Osteoblast (primary cell): ENCODE measurements around the gene MYT1. TPM values are rescaled to one million over a fixed set of nuclear protein-coding genes. Genes with fewer than 3 reads are reported as not detected.

Experiments used
- DNase-seq: peaks from one replicate; pipeline ENCODE4 v3.0.0; 2011; ENCODE audit warnings: low spot score, mixed read lengths; ENCODE audit not compliant: insufficient read length; ENCODE audit errors: missing footprints
- H2AFZ ChIP-seq: 2 replicates; pipeline ENCODE4 v1.6.0; 2011; ENCODE audit warnings: mild to moderate bottlenecking, low read length
- H3K27ac ChIP-seq: 2 replicates; pipeline ENCODE4 v1.5.1; 2011; ENCODE audit warnings: mild to moderate bottlenecking, low read depth, low read length, moderate library complexity
- H3K27me3 ChIP-seq: 2 replicates; pipeline ENCODE4 v1.6.0; 2012; ENCODE audit warnings: mild to moderate bottlenecking, control low read depth, inconsistent platforms, low read length, moderate library complexity; ENCODE audit not compliant: insufficient read depth
- H3K36me3 ChIP-seq: 2 replicates; pipeline ENCODE4 v1.5.1; 2011; ENCODE audit warnings: mild to moderate bottlenecking, low read length, control low read depth, moderate library complexity; ENCODE audit not compliant: insufficient read depth
- H3K4me1 ChIP-seq: 2 replicates; pipeline ENCODE4 v1.5.1; 2011; ENCODE audit warnings: mild to moderate bottlenecking, low read length, control low read depth, moderate library complexity; ENCODE audit not compliant: insufficient read depth
- H3K4me2 ChIP-seq: 2 replicates; pipeline ENCODE4 v1.6.0; 2011; ENCODE audit warnings: mild to moderate bottlenecking, low read length; ENCODE audit not compliant: insufficient read depth
- H3K4me3 ChIP-seq: fragments of 200-600 bp; sonication (generic); 3 replicates; pipeline ENCODE4 v1.5.1; 2012; ENCODE audit warnings: mild to moderate bottlenecking, low read length, inconsistent platforms; ENCODE audit not compliant: insufficient read depth
- H3K79me2 ChIP-seq: 2 replicates; pipeline ENCODE4 v1.6.0; 2012; ENCODE audit warnings: mild to moderate bottlenecking, low read length, control low read depth, inconsistent platforms; ENCODE audit not compliant: insufficient read depth
- H3K9me3 ChIP-seq: 2 replicates; pipeline ENCODE4 v1.5.1; 2011; ENCODE audit warnings: low read depth, low read length, control low read depth
- H4K20me1 ChIP-seq: 2 replicates; pipeline ENCODE4 v1.6.0; 2012; ENCODE audit warnings: mild to moderate bottlenecking, low read length, control low read depth; ENCODE audit not compliant: insufficient read depth
- CTCF ChIP-seq: IDR thresholded peaks from 2 replicates; pipeline ENCODE4 v1.5.1; 2011; ENCODE audit warnings: mild to moderate bottlenecking, low read depth, low read length, moderate library complexity; ENCODE audit errors: extremely low read depth
- total RNA-seq: library from RNA; depleted of rRNA; stranded (reverse); fragments of >200 nt; gene quantifications from 2 replicates; pipeline ENCODE4 v1.2.3, GENCODE V29; 2012

The MYT1 gene
- total RNA-seq, 1 donor: not detected

GRCh38 chr20:64163776-64164122, 503 bp upstream of the MYT1 start:
- H3K4me2 ChIP-seq: no peak overlapping the region
- H3K9me3 ChIP-seq: no peaks in the 10 kb centered on the region
- H4K20me1 ChIP-seq: no peaks in the 10 kb centered on the region
- no peak for TF ChIP-seq CTCF
- DNase-seq: peak; percentile 59
- H3K4me1 ChIP-seq: no peaks in the 10 kb centered on the region
- H3K79me2 ChIP-seq: no peaks in the 10 kb centered on the region
- peaks cover 62% of the 10 kb centered on the region for H3K27me3 ChIP-seq
- H3K27ac ChIP-seq: no peak overlapping the region
- H3K4me3 ChIP-seq: no peak overlapping the region
- H3K36me3 ChIP-seq: no peaks in the 10 kb centered on the region
- no peak overlapping the region for H2AFZ ChIP-seq

- Histone ChIP-seq H3K4me1 (no peaks in the 10 kb centered on the region), H3K9me3 (no peaks in the 10 kb centered on the region), H4K20me1 (no peaks in the 10 kb centered on the region), H2AFZ (no peak overlapping the region), H3K27me3 (peaks cover 51% of the 10 kb centered on the region), H3K36me3 (no peaks in the 10 kb centered on the region), H3K4me3 (no peak overlapping the region), H3K4me2 (no peak overlapping the region), H3K79me2 (no peaks in the 10 kb centered on the region), H3K27ac (no peak overlapping the region)
- no peak for TF ChIP-seq CTCF
- peak; percentile 52 for DNase-seq
Measured at GRCh38 chr20:64165866-64166600, 1.8 kb downstream of the MYT1 start.

GRCh38 chr20:64166721-64167615, 2.7 kb downstream of the MYT1 start:
- H2AFZ ChIP-seq: no peak overlapping the region
- H3K4me3 ChIP-seq: no peak overlapping the region
- H3K4me2 ChIP-seq: no peak overlapping the region
- H3K79me2 ChIP-seq: no peaks in the 10 kb centered on the region
- H3K27me3 ChIP-seq: peaks cover 42% of the 10 kb centered on the region
- DNase-seq: peak; percentile 64
- no peak for TF ChIP-seq CTCF
- H3K36me3 ChIP-seq: no peaks in the 10 kb centered on the region
- H3K27ac ChIP-seq: no peak overlapping the region
- no peaks in the 10 kb centered on the region for H3K4me1 ChIP-seq
- H4K20me1 ChIP-seq: no peaks in the 10 kb centered on the region
- H3K9me3 ChIP-seq: no peaks in the 10 kb centered on the region

GRCh38 chr20:64167676-64168075, 3.4 kb downstream of the MYT1 start:
- H3K27ac ChIP-seq: no peak overlapping the region
- no peaks in the 10 kb centered on the region for H3K79me2 ChIP-seq
- no peak overlapping the region for H3K4me3 ChIP-seq
- no peak overlapping the region for H2AFZ ChIP-seq
- peak; percentile 87 for DNase-seq
- H3K4me2 ChIP-seq: peak overlapping the region; percentile 23
- no peaks in the 10 kb centered on the region for H3K4me1 ChIP-seq
- no peak for TF ChIP-seq CTCF
- H4K20me1 ChIP-seq: no peaks in the 10 kb centered on the region
- H3K9me3 ChIP-seq: no peaks in the 10 kb centered on the region
- H3K36me3 ChIP-seq: no peaks in the 10 kb centered on the region
- peaks cover 35% of the 10 kb centered on the region for H3K27me3 ChIP-seq
